K562 (cell line): ENCODE results near the gene AFF3. TPM values are rescaled to one million over a fixed set of nuclear protein-coding genes. Genes with fewer than 3 reads are reported as not detected.

ENCODE experiments used
- CAMTA2 ChIP-seq: fragments of 250-450 bp; sonication (Bioruptor Pico); conservative IDR thresholded peaks from 2 replicates; pipeline ENCODE4 v1.5.1; 2022
- KLF16 ChIP-seq: IDR thresholded peaks from 2 replicates; pipeline ENCODE4 v1.6.1; 2016; ENCODE audit warnings: antibody characterized with exemption
- POLR3A ChIP-seq: IDR thresholded peaks from 2 replicates; pipeline ENCODE4 v1.6.1; 2011; ENCODE audit warnings: borderline replicate concordance, mild to moderate bottlenecking, moderate library complexity; ENCODE audit not compliant: insufficient read length, insufficient read depth; ENCODE audit errors: extremely low read depth
- RBM25 ChIP-seq: fragments of 200-400 bp; formaldehyde crosslinking; IDR thresholded peaks from 2 replicates; pipeline ENCODE4 v1.6.1; 2018; ENCODE audit warnings: low read length, low read depth, moderate library complexity; ENCODE audit not compliant: severe bottlenecking
- TCF3 ChIP-seq: sonication (generic); formaldehyde crosslinking; IDR thresholded peaks from 2 replicates; pipeline ENCODE4 v1.4.0; 2020; ENCODE audit warnings: mild to moderate bottlenecking, missing genetic modification reagents
- polyA plus RNA-seq, 8 experiments: library from polyadenylated mRNA; depleted of rRNA in 4 of 8; stranded (reverse) in 5 of 8; unstranded in 3 of 8; fragments of >200 nt; fragmentation: Nextera tagmentation in 2 of 8; fragmentation: Illumina TruSeq in 1 of 8; extraction: Ambion mirVana in 2 of 8; extraction: Trizol in 1 of 8; gene quantifications; 2 replicates each; pipeline versions ENCODE4 v1.2.1 to v1.2.3, GENCODE V29; 2011 to 2014; ENCODE audit warnings: inconsistent platforms in 1 of 8, missing spikeins in 1 of 8
- total RNA-seq, 7 experiments: library from RNA; depleted of rRNA in 6 of 7; stranded (reverse); fragments of >200 nt in 6 of 7; fragmentation: Illumina TruSeq in 2 of 7; extraction: Trizol in 2 of 7; gene quantifications; 2 replicates each; pipeline versions ENCODE4 v1.2.1 to v1.2.3, GENCODE V29; 2011 to 2021; ENCODE audit warnings: low replicate concordance in 1 of 7
- TF ChIP-seq, protein P1 (sequence below): sonication (generic); formaldehyde crosslinking; IDR thresholded peaks from 2 replicates; pipeline ENCODE4 v1.8.0; 2023; ENCODE audit warnings: missing genetic modification reagents, mild to moderate bottlenecking, borderline replicate concordance
- TF ChIP-seq, protein P2 (sequence below): sonication (generic); formaldehyde crosslinking; IDR thresholded peaks from 2 replicates; pipeline ENCODE4 v1.8.1; 2023; ENCODE audit warnings: mild to moderate bottlenecking, missing genetic modification reagents

AFF3 gene
- total and polyA plus RNA-seq, 9 of the 15 experiments (the other 6 are each of a cell fraction or from before 2014, with no cell fraction given) = 0.02 to 0.11 TPM; not detected in 7

DNA sequence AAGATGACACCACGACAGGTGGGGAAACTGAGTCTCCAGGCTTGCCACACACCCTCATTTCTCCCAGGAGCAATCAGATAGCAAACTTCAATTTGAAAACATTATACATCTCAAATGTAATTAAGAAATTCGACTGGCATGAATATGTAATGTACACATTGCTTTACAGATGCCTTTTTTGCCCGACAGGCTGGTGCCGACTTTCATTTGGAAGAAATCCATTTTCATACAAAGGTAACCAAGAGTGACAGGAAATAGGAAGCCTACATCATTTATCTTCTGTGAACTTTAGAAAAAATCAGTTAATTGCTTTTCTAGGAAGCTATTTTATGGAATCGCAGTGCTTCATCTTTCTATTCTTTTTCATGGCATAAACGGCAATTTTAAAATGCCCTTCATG, 140.3 kb downstream of the AFF3 start (continued):
- TF ChIP-seq RBM25 (no peak), TCF3 (no peak), POLR3A (no peak), KLF16 (no peak), CAMTA2 (no peak)
- TF ChIP-seq, protein P1, sequence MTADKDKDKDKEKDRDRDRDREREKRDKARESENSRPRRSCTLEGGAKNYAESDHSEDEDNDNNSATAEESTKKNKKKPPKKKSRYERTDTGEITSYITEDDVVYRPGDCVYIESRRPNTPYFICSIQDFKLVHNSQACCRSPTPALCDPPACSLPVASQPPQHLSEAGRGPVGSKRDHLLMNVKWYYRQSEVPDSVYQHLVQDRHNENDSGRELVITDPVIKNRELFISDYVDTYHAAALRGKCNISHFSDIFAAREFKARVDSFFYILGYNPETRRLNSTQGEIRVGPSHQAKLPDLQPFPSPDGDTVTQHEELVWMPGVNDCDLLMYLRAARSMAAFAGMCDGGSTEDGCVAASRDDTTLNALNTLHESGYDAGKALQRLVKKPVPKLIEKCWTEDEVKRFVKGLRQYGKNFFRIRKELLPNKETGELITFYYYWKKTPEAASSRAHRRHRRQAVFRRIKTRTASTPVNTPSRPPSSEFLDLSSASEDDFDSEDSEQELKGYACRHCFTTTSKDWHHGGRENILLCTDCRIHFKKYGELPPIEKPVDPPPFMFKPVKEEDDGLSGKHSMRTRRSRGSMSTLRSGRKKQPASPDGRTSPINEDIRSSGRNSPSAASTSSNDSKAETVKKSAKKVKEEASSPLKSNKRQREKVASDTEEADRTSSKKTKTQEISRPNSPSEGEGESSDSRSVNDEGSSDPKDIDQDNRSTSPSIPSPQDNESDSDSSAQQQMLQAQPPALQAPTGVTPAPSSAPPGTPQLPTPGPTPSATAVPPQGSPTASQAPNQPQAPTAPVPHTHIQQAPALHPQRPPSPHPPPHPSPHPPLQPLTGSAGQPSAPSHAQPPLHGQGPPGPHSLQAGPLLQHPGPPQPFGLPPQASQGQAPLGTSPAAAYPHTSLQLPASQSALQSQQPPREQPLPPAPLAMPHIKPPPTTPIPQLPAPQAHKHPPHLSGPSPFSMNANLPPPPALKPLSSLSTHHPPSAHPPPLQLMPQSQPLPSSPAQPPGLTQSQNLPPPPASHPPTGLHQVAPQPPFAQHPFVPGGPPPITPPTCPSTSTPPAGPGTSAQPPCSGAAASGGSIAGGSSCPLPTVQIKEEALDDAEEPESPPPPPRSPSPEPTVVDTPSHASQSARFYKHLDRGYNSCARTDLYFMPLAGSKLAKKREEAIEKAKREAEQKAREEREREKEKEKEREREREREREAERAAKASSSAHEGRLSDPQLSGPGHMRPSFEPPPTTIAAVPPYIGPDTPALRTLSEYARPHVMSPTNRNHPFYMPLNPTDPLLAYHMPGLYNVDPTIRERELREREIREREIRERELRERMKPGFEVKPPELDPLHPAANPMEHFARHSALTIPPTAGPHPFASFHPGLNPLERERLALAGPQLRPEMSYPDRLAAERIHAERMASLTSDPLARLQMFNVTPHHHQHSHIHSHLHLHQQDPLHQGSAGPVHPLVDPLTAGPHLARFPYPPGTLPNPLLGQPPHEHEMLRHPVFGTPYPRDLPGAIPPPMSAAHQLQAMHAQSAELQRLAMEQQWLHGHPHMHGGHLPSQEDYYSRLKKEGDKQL (CRISPR knock-in tag) = no peak
- TF ChIP-seq, protein P2, sequence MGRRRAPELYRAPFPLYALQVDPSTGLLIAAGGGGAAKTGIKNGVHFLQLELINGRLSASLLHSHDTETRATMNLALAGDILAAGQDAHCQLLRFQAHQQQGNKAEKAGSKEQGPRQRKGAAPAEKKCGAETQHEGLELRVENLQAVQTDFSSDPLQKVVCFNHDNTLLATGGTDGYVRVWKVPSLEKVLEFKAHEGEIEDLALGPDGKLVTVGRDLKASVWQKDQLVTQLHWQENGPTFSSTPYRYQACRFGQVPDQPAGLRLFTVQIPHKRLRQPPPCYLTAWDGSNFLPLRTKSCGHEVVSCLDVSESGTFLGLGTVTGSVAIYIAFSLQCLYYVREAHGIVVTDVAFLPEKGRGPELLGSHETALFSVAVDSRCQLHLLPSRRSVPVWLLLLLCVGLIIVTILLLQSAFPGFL (CRISPR knock-in tag) = no peak
